Cardiac muscle cell (in vitro differentiated cells and primary cell): Measurements from ENCODE around the gene IRF5. TPM values are rescaled to one million over a fixed set of nuclear protein-coding genes. Genes with fewer than 3 reads are reported as not detected.

Experiments used
- DNase-seq, 2 donors: peaks; one replicate each; pipeline versions ENCODE4 v3.0.0 to v3.0.0-alpha.2; 2010 to 2017; ENCODE audit warnings: low read depth in 1 of 2, low spot score in 1 of 2
- H3K27ac ChIP-seq: fragments of 200-600 bp; sonication (generic); 2 replicates; pipeline ENCODE4 v1.5.1; 2016
- H3K27me3 ChIP-seq: fragments of 200-600 bp; sonication (generic); 2 replicates; pipeline ENCODE4 v1.6.0; 2016; ENCODE audit warnings: control low read depth
- H3K36me3 ChIP-seq: fragments of 200-600 bp; sonication (generic); 2 replicates; pipeline ENCODE4 v1.5.1; 2016; ENCODE audit warnings: control low read depth
- H3K4me1 ChIP-seq: fragments of 200-600 bp; sonication (generic); 2 replicates; pipeline ENCODE4 v1.8.1; 2017; ENCODE audit warnings: low read depth, mild to moderate bottlenecking, mixed run types
- H3K4me3 ChIP-seq: fragments of 200-600 bp; sonication (generic); 2 replicates; pipeline ENCODE4 v1.5.1; 2016; ENCODE audit warnings: mild to moderate bottlenecking
- H3K9me3 ChIP-seq: fragments of 200-600 bp; sonication (generic); 2 replicates; pipeline ENCODE4 v1.5.1; 2017; ENCODE audit warnings: low read depth, mild to moderate bottlenecking, control low read depth
- CTCF ChIP-seq: IDR thresholded peaks from 2 replicates; pipeline ENCODE4 v1.5.1; 2012; ENCODE audit warnings: low read depth, mild to moderate bottlenecking, low read length
- polyA plus RNA-seq: library from polyadenylated mRNA; unstranded; fragments of >200 nt; fragmentation: Nextera tagmentation; extraction: Ambion mirVana; gene quantifications from 2 replicates; pipeline ENCODE4 v1.2.1, GENCODE V29; 2016
- total RNA-seq: library from RNA; depleted of rRNA; stranded (reverse); fragments of >200 nt; gene quantifications from 2 replicates; pipeline ENCODE4 v1.2.3, GENCODE V29; 2016

Gene IRF5
- total and polyA plus RNA-seq, 2 experiments from 2014 or later, result not detected

- Histone ChIP-seq H3K4me1 (no peaks in the 10 kb centered on the region), H3K27me3 (peaks cover 19% of the 10 kb centered on the region), H3K36me3 (no peaks in the 10 kb centered on the region), H3K4me3 (no peak overlapping the region), H3K9me3 (no peaks in the 10 kb centered on the region), H3K27ac (no peak overlapping the region)
- TF ChIP-seq CTCF, result no peak
- no peak for DNase-seq
Measured at GRCh38 chr7:128891110-128891941, 46.4 kb upstream of the IRF5 start.

DNA sequence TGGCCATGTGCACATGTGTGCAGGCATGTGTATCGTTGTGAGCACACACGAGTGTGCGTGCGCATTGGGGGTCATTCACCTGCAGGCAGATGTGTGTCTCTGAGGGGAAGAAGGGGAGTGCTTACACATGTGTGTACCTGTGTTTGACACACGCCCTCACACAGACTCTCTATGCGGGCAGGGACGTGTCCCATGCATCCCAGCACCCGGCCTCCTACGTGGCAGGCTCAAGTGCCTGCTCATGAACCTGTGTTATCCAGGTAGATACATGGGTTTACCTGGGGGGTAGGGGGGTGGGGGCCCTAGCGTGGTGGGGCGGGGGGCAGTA, 45.8 kb upstream of the IRF5 start:
- no peak overlapping the region for H3K4me3 ChIP-seq
- H3K9me3 ChIP-seq, result no peaks in the 10 kb centered on the region
- TF ChIP-seq CTCF, result no peak
- DNase-seq, result no peak
- peaks cover 19% of the 10 kb centered on the region for H3K27me3 ChIP-seq
- no peak overlapping the region for H3K27ac ChIP-seq
- H3K36me3 ChIP-seq, result no peaks in the 10 kb centered on the region
- H3K4me1 ChIP-seq, result no peaks in the 10 kb centered on the region

DNA sequence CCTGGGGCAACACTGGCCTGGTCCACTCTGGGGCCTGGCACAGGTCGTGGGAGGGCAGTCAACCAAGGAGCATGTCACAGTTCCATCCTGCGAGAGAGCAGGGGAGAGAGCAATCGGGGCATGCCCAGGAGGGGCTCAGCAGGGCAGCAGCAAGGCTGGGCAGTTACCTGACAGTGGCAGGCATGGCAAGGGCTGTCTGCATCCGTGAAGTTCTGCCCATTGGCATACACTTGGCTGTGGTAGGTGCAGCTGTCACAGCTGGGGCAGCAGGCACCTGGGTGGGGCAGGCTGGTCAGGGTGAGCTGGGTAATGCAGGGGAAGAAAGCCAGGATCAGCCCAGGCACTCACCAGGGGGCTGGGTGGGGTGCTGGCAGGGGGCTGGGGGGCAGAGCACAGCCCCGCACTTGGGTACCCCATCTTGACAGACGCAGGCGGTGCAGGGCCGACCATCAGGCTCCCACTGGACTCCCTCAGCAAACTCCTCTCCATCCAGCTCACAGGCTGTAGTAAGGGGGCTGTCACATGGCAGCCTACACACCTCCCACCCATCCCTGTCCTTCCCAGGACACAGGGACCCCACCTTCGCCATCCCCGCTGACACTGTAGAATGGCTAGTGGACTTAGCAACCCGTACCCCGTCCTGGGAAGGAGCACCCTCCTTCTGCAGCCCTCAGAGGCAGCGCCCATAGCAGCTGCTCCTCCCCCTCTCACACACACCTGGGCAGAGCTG, 45.0 kb upstream of the IRF5 start:
- Histone ChIP-seq H3K4me3 (no peak overlapping the region), H3K27ac (no peak overlapping the region), H3K27me3 (peaks cover 19% of the 10 kb centered on the region), H3K4me1 (no peaks in the 10 kb centered on the region), H3K9me3 (no peaks in the 10 kb centered on the region), H3K36me3 (no peaks in the 10 kb centered on the region)
- TF ChIP-seq CTCF, result no peak
- DNase-seq, result no peak

DNA sequence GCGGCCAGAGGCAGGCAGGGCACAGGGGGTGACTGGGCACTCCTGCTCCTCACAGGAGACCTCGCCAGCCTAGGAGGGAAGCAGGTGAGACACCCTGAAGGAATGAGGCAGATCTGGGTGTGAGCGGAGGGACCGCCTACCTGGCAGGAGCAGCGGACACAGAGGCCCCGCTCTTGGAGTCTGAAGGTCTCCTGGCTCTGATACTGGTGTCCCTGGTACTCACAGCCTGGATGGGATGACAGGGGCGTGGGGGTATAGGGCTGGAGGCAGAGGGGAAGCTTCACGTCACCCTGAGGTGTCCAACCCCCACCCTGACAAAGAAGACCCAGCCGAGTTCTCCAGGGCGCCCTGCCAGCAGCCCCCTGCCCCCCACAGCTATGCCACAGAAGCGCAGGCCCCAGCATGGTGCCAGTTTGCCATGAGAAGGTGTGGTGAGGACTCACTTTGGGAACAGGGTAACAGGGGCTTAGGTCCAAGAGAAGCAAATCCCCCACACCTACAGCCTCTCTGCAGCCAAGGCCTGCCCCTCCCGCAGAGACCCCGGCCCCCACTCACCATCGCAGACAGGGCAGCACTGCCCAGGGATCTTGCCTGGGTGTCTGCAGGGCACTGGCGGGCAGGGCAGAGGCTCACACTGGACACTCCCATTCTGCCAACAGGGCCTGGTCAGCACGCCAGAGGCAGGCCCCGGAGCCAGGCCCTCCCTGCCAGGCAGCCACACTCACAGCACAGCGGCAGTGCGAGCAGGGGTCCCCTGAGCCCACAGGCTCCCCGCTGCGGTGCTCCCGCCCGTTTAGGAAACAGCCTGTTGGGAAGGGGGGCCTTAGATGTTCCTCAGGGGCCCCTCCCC, 44.3 kb upstream of the IRF5 start:
- DNase-seq, result no peak
- Histone ChIP-seq H3K27ac (no peak overlapping the region), H3K4me3 (no peak overlapping the region), H3K27me3 (peaks cover 19% of the 10 kb centered on the region), H3K9me3 (no peaks in the 10 kb centered on the region), H3K36me3 (no peaks in the 10 kb centered on the region), H3K4me1 (no peaks in the 10 kb centered on the region)
- no peak for TF ChIP-seq CTCF

DNA sequence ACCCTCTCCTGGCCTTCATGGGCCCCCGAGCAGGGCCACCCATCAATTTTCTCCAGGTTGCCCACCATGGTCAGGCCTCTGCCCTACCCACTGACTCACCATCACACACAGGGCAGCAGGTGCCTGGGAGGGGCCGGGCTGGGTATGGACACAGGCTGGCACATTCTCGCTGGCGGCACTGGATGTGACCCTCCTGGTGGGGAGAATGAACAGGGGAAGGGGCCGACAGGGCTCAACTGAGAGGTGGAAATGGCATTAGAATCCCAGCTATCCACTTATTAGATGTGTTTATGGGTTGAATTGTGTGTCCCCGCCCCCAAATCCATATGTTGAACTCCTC, 43.7 kb upstream of the IRF5 start:
- no peak for TF ChIP-seq CTCF
- H3K27ac ChIP-seq, result no peak overlapping the region
- H3K9me3 ChIP-seq, result no peaks in the 10 kb centered on the region
- H3K4me1 ChIP-seq, result no peaks in the 10 kb centered on the region
- H3K4me3 ChIP-seq, result no peak overlapping the region
- no peak for DNase-seq
- peaks cover 19% of the 10 kb centered on the region for H3K27me3 ChIP-seq
- H3K36me3 ChIP-seq, result no peaks in the 10 kb centered on the region
